ENCODE data around the gene CARD9. TPM values are rescaled to one million over a fixed set of nuclear protein-coding genes. Genes with fewer than 3 reads are reported as not detected.

The CARD9 gene
- total and polyA plus RNA-seq, 7 donors = 0.26 to 1.1 (median 0.56) TPM

GRCh38 chr9:136355616-136356557 is 17.6 kb downstream of the CARD9 start:
- TF ChIP-seq, protein P1, sequence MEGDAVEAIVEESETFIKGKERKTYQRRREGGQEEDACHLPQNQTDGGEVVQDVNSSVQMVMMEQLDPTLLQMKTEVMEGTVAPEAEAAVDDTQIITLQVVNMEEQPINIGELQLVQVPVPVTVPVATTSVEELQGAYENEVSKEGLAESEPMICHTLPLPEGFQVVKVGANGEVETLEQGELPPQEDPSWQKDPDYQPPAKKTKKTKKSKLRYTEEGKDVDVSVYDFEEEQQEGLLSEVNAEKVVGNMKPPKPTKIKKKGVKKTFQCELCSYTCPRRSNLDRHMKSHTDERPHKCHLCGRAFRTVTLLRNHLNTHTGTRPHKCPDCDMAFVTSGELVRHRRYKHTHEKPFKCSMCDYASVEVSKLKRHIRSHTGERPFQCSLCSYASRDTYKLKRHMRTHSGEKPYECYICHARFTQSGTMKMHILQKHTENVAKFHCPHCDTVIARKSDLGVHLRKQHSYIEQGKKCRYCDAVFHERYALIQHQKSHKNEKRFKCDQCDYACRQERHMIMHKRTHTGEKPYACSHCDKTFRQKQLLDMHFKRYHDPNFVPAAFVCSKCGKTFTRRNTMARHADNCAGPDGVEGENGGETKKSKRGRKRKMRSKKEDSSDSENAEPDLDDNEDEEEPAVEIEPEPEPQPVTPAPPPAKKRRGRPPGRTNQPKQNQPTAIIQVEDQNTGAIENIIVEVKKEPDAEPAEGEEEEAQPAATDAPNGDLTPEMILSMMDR (IDR thresholded peaks at IDR 0.05) = no peak
- no peak for DNase-seq
- WGBS, 3 donors = 72 to 78% (median 73%) methylated on average over 49 to 54 of the region's 54 CpGs
- intact Hi-C loops (cut with DNase I) = no loop called here
- Histone ChIP-seq H3K27me3 (ENCODE audit: insufficient read depth in 3 of 3, low read length in 2 of 3) (no peaks in the 10 kb centered on the region), H3K36me3 (ENCODE audit: insufficient read depth in 1 of 2, low read depth in 1 of 2) (peaks cover 0 to 6% of the 10 kb centered on the region in 2 donors), H3K4me1 (no peaks in the 10 kb centered on the region), H3K27ac (no peak overlapping the region), H3K4me3 (no peak overlapping the region), H3K9me3 (no peaks in the 10 kb centered on the region)
- ATAC-seq = no peak

- ATAC-seq (peak in 3 of 4 donors; percentile 20 to 36 (median 22)), DNase-seq (no peak)
- WGBS, 3 donors = 48 to 53% (median 50%) methylated on average over 13 to 17 of the region's 17 CpGs
- intact Hi-C loops (cut with DNase I) = no loop called here
- H3K27ac ChIP-seq = no peak overlapping the region
- peaks cover 0 to 10% (median 0%) of the 10 kb centered on the region in 3 donors for H3K27me3 ChIP-seq (ENCODE audit: insufficient read depth in 3 of 3, low read length in 2 of 3)
- peaks cover 0 to 6% of the 10 kb centered on the region in 2 donors for H3K36me3 ChIP-seq (ENCODE audit: insufficient read depth in 1 of 2, low read depth in 1 of 2)
- H3K4me3 ChIP-seq = no peak overlapping the region
- H3K4me1 ChIP-seq = no peaks in the 10 kb centered on the region
- TF ChIP-seq, protein P1 (IDR thresholded peaks at IDR 0.05) = no peak
- H3K9me3 ChIP-seq = no peaks in the 10 kb centered on the region
Observed at GRCh38 chr9:136354592-136355085, 18.8 kb downstream of the CARD9 start.

DNA sequence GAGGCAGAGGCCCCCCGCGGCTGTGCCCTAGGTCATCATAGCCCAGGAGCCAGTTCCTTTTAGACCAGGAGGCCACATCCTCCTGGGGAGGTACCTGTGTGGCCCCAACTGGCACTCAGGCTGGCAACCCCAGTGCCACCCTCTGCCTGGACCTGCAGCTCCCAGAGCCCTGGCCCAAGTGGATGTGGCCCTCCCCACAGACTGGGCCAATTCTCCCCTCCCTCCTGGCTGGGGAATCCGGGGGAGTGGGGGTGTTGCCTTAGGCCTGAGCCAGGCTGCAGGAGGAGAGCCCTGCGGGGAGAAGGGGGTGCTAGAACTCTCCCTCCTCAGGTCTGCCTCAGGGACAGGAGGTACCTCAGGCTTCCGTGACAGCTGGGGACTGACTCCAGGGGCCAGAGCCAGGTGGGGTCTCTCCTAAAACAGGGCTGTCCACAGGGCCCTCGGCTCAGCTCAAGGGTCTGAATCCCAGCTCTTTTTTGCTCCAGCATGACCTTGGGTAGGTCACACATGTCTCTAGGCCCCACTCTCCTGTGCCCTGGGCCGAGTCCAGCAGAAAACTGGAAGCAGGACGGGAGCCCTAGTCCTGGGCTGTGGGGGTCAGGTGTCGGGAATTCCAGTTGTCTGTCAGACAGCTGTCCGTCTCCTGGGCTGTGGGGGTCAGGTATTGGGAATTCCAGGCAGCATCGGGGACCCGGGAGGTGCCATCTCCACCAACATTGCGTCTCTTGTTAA is 19.5 kb downstream of the CARD9 start:
- intact Hi-C loops (cut with DNase I) = no loop called here
- no peak overlapping the region for H3K4me3 ChIP-seq
- 56 to 73% (median 65%) methylated on average over 11 to 13 of the region's 13 CpGs for WGBS, 3 donors
- H3K36me3 ChIP-seq (ENCODE audit: insufficient read depth in 1 of 2, low read depth in 1 of 2) = no peaks in the 10 kb centered on the region
- DNase-seq (no peak), ATAC-seq (no peak)
- H3K27ac ChIP-seq = no peak overlapping the region
- no peaks in the 10 kb centered on the region for H3K4me1 ChIP-seq
- peaks cover 0 to 16% (median under 1%) of the 10 kb centered on the region in 3 donors for H3K27me3 ChIP-seq (ENCODE audit: insufficient read depth in 3 of 3, low read length in 2 of 3)
- TF ChIP-seq, protein P1 (IDR thresholded peaks at IDR 0.05) = no peak
- no peaks in the 10 kb centered on the region for H3K9me3 ChIP-seq

GRCh38 chr9:136353088-136353487 is 20.4 kb downstream of the CARD9 start:
- Histone ChIP-seq H3K4me3 (no peak overlapping the region), H3K9me3 (no peaks in the 10 kb centered on the region), H3K4me1 (no peaks in the 10 kb centered on the region), H3K27ac (no peak overlapping the region), H3K36me3 (ENCODE audit: insufficient read depth in 1 of 2, low read depth in 1 of 2) (no peaks in the 10 kb centered on the region), H3K27me3 (ENCODE audit: insufficient read depth in 3 of 3, low read length in 2 of 3) (peaks cover 0 to 18% (median 2%) of the 10 kb centered on the region in 3 donors)
- intact Hi-C loops (cut with DNase I) = no loop called here
- WGBS, 3 donors = 79 to 80% (median 80%) methylated on average over 11 of the region's 11 CpGs
- no peak for ATAC-seq
- TF ChIP-seq, protein P1 (IDR thresholded peaks at IDR 0.05) = no peak
- no peak for DNase-seq

Data from psoas muscle (tissue), 8 donors.